Measurements from ENCODE around the gene YIPF4. TPM values are rescaled to one million over a fixed set of nuclear protein-coding genes. Genes with fewer than 3 reads are reported as not detected.

YIPF4 gene
- total RNA-seq, 1 experiment from 2014 or later: 23.0 TPM

GRCh38 chr2:32356681-32357317, 79.1 kb downstream of the YIPF4 start, which contains the start of gene BIRC6:
Gene BIRC6, plus strand, starts transcription at chr2:32357023. Its CDS starts 139 bp downstream, at chr2:32357162.
- ATAC-seq (peak; percentile 86), DNase-seq (ENCODE audit: low spot score) (peak; percentile 96)
- Mint-ChIP-seq H3K36me3 (peaks cover 14% of the 10 kb centered on the region), H3K27me3 (ENCODE audit: low read depth) (no peaks in the 10 kb centered on the region), H3K4me3 (peak within 1 kb of the TSS; percentile 87), H3K4me1 (peaks cover 30% of the 10 kb centered on the region), H3K9me3 (peaks cover 5% of the 10 kb centered on the region), H3K27ac (peak within 1 kb of the TSS; percentile 98)
- ChIA-PET POLR2A (interaction anchor here (0.5 to 1.2 kb wide), 3 partner anchors 79 to 317 kb away, joined by 3 to 5 read pairs (median 4); partner anchors contain the start of genes DPY30 and YIPF4), CTCF (no interaction called here)
- TF ChIP-seq IRF2 (CRISPR knock-in tag; IDR thresholded peaks at IDR 0.05; ENCODE audit: borderline replicate concordance, low read depth) (no peak), ZNF232 (CRISPR knock-in tag; IDR thresholded peaks at IDR 0.05) (no peak), TEAD1 (CRISPR knock-in tag; IDR thresholded peaks at IDR 0.05) (no peak; the same call in none of the 2 replicates), EMX1 (CRISPR knock-in tag; IDR thresholded peaks at IDR 0.05) (no peak; the same call in 1 of the 2 replicates), ZMAT4 (CRISPR knock-in tag; IDR thresholded peaks at IDR 0.05) (peak; percentile 56; the same call in 1 of the 2 replicates), ZNF317 (CRISPR knock-in tag; IDR thresholded peaks at IDR 0.05; ENCODE audit: borderline replicate concordance, low read depth) (no peak), CREB1 (CRISPR knock-in tag; IDR thresholded peaks at IDR 0.05) (no peak), RELA (CRISPR knock-in tag; IDR thresholded peaks at IDR 0.05; ENCODE audit: borderline replicate concordance) (0 out of 2 replicates have a peak, but pooled peaks have one; percentile 48), ZNF281 (CRISPR knock-in tag; IDR thresholded peaks at IDR 0.05) (0 out of 2 replicates have a peak, but pooled peaks have one; percentile 51), JUN (CRISPR knock-in tag; IDR thresholded peaks at IDR 0.05) (0 out of 2 replicates have a peak, but pooled peaks have one; percentile 42), ELF4 (CRISPR knock-in tag; IDR thresholded peaks at IDR 0.05; ENCODE audit: low read depth) (peak; percentile 72), RORB (CRISPR knock-in tag; IDR thresholded peaks at IDR 0.05) (no peak), GABPB1 (CRISPR knock-in tag; IDR thresholded peaks at IDR 0.05) (peak; percentile 88), SP1 (CRISPR knock-in tag; conservative IDR thresholded peaks at IDR 0.05) (peak; percentile 71), SMAD3 (CRISPR knock-in tag; IDR thresholded peaks at IDR 0.05; ENCODE audit: borderline replicate concordance) (no peak), CREM (CRISPR knock-in tag; IDR thresholded peaks at IDR 0.05) (peak; percentile 86), ATF1 (CRISPR knock-in tag; IDR thresholded peaks at IDR 0.05) (peak; percentile 56; the same call in 1 of the 2 replicates), FOXP1 (CRISPR knock-in tag; IDR thresholded peaks at IDR 0.05; ENCODE audit: borderline replicate concordance) (peak; percentile 67), CBFB (CRISPR knock-in tag; IDR thresholded peaks at IDR 0.05; ENCODE audit: low read depth) (no peak), MAX (CRISPR knock-in tag; IDR thresholded peaks at IDR 0.05) (peak; percentile 89)
- TF ChIP-seq, protein P1, sequence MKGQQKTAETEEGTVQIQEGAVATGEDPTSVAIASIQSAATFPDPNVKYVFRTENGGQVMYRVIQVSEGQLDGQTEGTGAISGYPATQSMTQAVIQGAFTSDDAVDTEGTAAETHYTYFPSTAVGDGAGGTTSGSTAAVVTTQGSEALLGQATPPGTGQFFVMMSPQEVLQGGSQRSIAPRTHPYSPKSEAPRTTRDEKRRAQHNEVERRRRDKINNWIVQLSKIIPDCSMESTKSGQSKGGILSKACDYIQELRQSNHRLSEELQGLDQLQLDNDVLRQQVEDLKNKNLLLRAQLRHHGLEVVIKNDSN (CRISPR knock-in tag; IDR thresholded peaks at IDR 0.05): peak; percentile 59; the same call in 1 of the 2 replicates
- TF ChIP-seq, protein P2, sequence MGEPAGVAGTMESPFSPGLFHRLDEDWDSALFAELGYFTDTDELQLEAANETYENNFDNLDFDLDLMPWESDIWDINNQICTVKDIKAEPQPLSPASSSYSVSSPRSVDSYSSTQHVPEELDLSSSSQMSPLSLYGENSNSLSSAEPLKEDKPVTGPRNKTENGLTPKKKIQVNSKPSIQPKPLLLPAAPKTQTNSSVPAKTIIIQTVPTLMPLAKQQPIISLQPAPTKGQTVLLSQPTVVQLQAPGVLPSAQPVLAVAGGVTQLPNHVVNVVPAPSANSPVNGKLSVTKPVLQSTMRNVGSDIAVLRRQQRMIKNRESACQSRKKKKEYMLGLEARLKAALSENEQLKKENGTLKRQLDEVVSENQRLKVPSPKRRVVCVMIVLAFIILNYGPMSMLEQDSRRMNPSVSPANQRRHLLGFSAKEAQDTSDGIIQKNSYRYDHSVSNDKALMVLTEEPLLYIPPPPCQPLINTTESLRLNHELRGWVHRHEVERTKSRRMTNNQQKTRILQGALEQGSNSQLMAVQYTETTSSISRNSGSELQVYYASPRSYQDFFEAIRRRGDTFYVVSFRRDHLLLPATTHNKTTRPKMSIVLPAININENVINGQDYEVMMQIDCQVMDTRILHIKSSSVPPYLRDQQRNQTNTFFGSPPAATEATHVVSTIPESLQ (CRISPR knock-in tag; IDR thresholded peaks at IDR 0.05): no peak
- TF ChIP-seq, protein P3, sequence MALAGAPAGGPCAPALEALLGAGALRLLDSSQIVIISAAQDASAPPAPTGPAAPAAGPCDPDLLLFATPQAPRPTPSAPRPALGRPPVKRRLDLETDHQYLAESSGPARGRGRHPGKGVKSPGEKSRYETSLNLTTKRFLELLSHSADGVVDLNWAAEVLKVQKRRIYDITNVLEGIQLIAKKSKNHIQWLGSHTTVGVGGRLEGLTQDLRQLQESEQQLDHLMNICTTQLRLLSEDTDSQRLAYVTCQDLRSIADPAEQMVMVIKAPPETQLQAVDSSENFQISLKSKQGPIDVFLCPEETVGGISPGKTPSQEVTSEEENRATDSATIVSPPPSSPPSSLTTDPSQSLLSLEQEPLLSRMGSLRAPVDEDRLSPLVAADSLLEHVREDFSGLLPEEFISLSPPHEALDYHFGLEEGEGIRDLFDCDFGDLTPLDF (CRISPR knock-in tag; IDR thresholded peaks at IDR 0.05): 0 out of 2 replicates have a peak, but pooled peaks have one; percentile 31
- TF ChIP-seq, protein P4, sequence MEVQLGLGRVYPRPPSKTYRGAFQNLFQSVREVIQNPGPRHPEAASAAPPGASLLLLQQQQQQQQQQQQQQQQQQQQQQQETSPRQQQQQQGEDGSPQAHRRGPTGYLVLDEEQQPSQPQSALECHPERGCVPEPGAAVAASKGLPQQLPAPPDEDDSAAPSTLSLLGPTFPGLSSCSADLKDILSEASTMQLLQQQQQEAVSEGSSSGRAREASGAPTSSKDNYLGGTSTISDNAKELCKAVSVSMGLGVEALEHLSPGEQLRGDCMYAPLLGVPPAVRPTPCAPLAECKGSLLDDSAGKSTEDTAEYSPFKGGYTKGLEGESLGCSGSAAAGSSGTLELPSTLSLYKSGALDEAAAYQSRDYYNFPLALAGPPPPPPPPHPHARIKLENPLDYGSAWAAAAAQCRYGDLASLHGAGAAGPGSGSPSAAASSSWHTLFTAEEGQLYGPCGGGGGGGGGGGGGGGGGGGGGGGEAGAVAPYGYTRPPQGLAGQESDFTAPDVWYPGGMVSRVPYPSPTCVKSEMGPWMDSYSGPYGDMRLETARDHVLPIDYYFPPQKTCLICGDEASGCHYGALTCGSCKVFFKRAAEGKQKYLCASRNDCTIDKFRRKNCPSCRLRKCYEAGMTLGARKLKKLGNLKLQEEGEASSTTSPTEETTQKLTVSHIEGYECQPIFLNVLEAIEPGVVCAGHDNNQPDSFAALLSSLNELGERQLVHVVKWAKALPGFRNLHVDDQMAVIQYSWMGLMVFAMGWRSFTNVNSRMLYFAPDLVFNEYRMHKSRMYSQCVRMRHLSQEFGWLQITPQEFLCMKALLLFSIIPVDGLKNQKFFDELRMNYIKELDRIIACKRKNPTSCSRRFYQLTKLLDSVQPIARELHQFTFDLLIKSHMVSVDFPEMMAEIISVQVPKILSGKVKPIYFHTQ (CRISPR knock-in tag; IDR thresholded peaks at IDR 0.05): 0 out of 2 replicates have a peak, but pooled peaks have one; percentile 5
- TF ChIP-seq, protein P5, sequence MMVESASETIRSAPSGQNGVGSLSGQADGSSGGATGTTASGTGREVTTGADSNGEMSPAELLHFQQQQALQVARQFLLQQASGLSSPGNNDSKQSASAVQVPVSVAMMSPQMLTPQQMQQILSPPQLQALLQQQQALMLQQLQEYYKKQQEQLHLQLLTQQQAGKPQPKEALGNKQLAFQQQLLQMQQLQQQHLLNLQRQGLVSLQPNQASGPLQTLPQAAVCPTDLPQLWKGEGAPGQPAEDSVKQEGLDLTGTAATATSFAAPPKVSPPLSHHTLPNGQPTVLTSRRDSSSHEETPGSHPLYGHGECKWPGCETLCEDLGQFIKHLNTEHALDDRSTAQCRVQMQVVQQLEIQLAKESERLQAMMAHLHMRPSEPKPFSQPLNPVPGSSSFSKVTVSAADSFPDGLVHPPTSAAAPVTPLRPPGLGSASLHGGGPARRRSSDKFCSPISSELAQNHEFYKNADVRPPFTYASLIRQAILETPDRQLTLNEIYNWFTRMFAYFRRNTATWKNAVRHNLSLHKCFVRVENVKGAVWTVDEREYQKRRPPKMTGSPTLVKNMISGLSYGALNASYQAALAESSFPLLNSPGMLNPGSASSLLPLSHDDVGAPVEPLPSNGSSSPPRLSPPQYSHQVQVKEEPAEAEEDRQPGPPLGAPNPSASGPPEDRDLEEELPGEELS (CRISPR knock-in tag; IDR thresholded peaks at IDR 0.05): 0 out of 2 replicates have a peak, but pooled peaks have one; percentile 22
